HEK293T (cell line): ENCODE results near the gene CLCNKB.
"Not testable (repeated sequence)": the region's sequence is repeated elsewhere in the genome, so short reads cannot be mapped to it uniquely, and the experiment has no call there.

Experiments
- CTCF ChIA-PET: fragments of 350-600 bp; formaldehyde crosslinking; extraction: SDS; loops from one replicate; lab custom pipeline; 2021; ENCODE audit warnings: antibody characterized with exemption, inconsistent platforms; lab: Yijun Ruan, JAX
- POLR2A ChIA-PET: fragments of 350-600 bp; formaldehyde crosslinking; extraction: SDS; loops from one replicate; lab custom pipeline; 2020; ENCODE audit warnings: antibody characterized with exemption, inconsistent platforms; lab: Yijun Ruan, JAX
- DNase-seq: peaks from one replicate; pipeline ENCODE4 v3.0.0; 2012; ENCODE audit warnings: mixed read lengths; ENCODE audit errors: extremely low spot score
- ARNT ChIP-seq: fragments of 450-650 bp; IDR thresholded peaks from 2 replicates; pipeline ENCODE4 v1.6.1; 2017; ENCODE audit warnings: mild to moderate bottlenecking
- BHLHE40 ChIP-seq: fragments of 450-650 bp; IDR thresholded peaks from 2 replicates; pipeline ENCODE4 v1.6.1; 2016; ENCODE audit warnings: mild to moderate bottlenecking, moderate library complexity, borderline replicate concordance
- CTBP1 ChIP-seq: fragments of 450-650 bp; IDR thresholded peaks from 2 replicates; pipeline ENCODE4 v1.6.1; 2016; ENCODE audit warnings: borderline replicate concordance
- ELF4 ChIP-seq: fragments of 450-650 bp; IDR thresholded peaks from 2 replicates; pipeline ENCODE4 v1.6.1; 2017; ENCODE audit warnings: antibody characterized with exemption
- FOXA1 ChIP-seq: fragments of 450-650 bp; IDR thresholded peaks from 2 replicates; pipeline ENCODE4 v1.6.1; 2016; ENCODE audit warnings: mild to moderate bottlenecking
- FOXK2 ChIP-seq: fragments of 450-650 bp; IDR thresholded peaks from 2 replicates; pipeline ENCODE4 v1.6.1; 2016; ENCODE audit warnings: mild to moderate bottlenecking
- FOXM1 ChIP-seq: fragments of 450-650 bp; IDR thresholded peaks from 2 replicates; pipeline ENCODE4 v1.6.1; 2017; ENCODE audit warnings: mild to moderate bottlenecking, borderline replicate concordance
- HDGF ChIP-seq: fragments of 450-650 bp; IDR thresholded peaks from 2 replicates; pipeline ENCODE4 v1.6.1; 2017; ENCODE audit warnings: antibody characterized with exemption, borderline replicate concordance
- L3MBTL2 ChIP-seq: fragments of 450-650 bp; conservative IDR thresholded peaks from 2 replicates; pipeline ENCODE4 v1.6.1; 2016; ENCODE audit warnings: mild to moderate bottlenecking
- LEF1 ChIP-seq: fragments of 450-650 bp; IDR thresholded peaks from 2 replicates; pipeline ENCODE4 v1.6.1; 2017; ENCODE audit warnings: mild to moderate bottlenecking, borderline replicate concordance
- NFRKB ChIP-seq: fragments of 450-650 bp; IDR thresholded peaks from 2 replicates; pipeline ENCODE4 v1.6.1; 2016; ENCODE audit warnings: mild to moderate bottlenecking, moderate library complexity
- SP1 ChIP-seq: fragments of 450-650 bp; IDR thresholded peaks from 2 replicates; pipeline ENCODE4 v1.6.1; 2017
- SUZ12 ChIP-seq: fragments of 450-650 bp; IDR thresholded peaks from 2 replicates; pipeline ENCODE4 v1.6.1; 2016; ENCODE audit warnings: mild to moderate bottlenecking
- TARDBP ChIP-seq: fragments of 450-650 bp; IDR thresholded peaks from 2 replicates; pipeline ENCODE4 v1.6.1; 2016
- ZNF384 ChIP-seq: fragments of 450-650 bp; IDR thresholded peaks from 2 replicates; pipeline ENCODE4 v1.6.1; 2016
- TF ChIP-seq, protein P1 (sequence below): fragments of 450-650 bp; IDR thresholded peaks from 2 replicates; pipeline ENCODE4 v1.6.1; 2016

The CLCNKB gene

DNA sequence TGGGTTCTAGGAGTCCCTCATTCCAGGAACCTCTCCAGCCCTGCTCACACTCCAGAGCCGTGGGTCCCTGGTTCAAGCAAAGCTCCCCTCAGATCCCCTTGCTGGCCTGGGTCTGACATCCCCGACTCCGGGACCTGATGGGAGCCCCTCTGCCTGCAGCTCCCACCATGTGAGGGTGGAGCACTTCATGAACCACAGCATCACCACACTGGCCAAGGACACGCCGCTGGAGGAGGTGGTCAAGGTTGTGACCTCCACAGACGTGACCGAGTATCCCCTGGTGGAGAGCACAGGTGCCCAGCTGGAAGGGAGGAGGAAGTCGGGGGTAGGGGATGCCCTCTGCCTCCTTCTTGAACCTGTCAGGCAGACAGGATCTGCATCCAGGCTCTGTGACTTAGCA lies 12.0 kb upstream of the CLCNKB start:
- no peak for TF ChIP-seq FOXK2
- no peak for TF ChIP-seq ARNT
- TF ChIP-seq SP1, result no peak
- TF ChIP-seq TARDBP, result no peak
- TF ChIP-seq BHLHE40, result no peak
- no peak for TF ChIP-seq FOXM1
- TF ChIP-seq CTBP1, result no peak
- ChIA-PET CTCF (interaction anchor here (1.0 kb wide), 1 partner anchor 22 kb away, joined by 4 read pairs; no protein-coding TSS in a partner anchor), POLR2A (no interaction called here)
- DNase-seq, result no peak

DNA sequence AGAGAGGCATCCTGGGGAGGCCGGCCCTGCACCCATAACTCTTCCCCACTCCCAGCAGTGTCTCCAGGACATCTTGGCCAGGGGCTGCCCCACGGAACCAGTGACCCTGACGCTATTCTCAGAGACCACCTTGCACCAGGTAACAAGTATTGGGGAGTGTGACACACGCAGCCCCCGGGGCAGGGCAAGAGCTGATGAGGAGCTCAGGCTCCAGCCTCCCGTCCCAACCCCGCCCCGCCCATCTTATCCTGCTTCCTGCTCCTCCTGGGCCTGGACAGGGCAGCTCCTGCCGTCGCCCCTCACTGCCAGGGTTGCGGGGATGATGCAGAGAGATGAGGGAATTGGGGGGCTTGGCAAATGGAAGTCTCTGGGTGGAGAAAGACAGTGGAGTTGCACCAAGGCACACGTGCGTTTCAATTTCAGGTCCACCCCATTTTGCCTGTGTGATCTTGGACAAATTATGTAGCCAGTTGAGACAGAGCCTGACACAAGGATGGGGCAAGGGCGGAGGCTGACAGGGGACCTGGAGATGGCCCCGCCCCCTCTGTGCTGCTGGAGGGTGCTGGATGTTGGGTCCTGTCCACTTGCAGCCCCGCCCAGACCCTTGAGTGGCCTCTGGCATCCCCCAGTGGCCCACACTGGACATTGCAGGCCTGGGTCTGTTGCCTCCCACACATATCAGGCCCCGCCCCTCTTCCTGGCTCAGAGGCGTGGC lies 11.0 kb upstream of the CLCNKB start:
- peak; percentile 92 for DNase-seq
- TF ChIP-seq FOXA1 (no peak), ZNF384 (no peak), SP1 (no peak), FOXM1 (no peak), ARNT (no peak), TARDBP (no peak)
- TF ChIP-seq, protein P1, sequence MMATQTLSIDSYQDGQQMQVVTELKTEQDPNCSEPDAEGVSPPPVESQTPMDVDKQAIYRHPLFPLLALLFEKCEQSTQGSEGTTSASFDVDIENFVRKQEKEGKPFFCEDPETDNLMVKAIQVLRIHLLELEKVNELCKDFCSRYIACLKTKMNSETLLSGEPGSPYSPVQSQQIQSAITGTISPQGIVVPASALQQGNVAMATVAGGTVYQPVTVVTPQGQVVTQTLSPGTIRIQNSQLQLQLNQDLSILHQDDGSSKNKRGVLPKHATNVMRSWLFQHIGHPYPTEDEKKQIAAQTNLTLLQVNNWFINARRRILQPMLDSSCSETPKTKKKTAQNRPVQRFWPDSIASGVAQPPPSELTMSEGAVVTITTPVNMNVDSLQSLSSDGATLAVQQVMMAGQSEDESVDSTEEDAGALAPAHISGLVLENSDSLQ, result peak; percentile 41; the same call in 1 of the 2 replicates
- CTCF ChIA-PET, result interaction anchor here (0.7 to 1.2 kb wide), 3 partner anchors 13 to 207 kb away, joined by 3 to 4 read pairs (median 3); no protein-coding TSS in a partner anchor
- POLR2A ChIA-PET, result no interaction called here

DNA sequence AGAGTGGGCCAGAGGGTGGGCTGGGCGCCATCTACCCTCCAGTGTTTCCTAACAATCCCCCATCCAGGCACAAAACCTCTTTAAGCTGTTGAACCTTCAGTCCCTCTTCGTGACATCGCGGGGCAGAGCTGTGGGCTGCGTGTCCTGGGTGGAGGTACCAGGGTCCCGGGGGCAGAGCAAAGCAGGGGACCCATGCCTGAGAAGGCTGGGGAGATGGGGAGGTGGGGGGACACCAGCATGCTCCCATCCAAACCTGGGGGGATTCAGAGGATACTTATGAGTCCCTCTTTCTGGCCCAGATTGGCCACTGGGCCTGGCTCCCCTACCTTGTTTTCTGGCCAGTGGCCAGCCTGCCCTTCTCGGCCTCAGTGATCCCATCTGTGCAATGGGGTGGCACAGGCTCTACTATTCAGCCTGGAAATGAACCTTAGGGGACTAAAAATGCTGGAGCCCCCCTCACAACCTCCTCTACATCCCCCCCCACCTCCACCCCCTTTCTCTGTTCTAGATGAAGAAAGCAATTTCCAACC lies 10.4 kb upstream of the CLCNKB start:
- POLR2A ChIA-PET, DNase-seq: not testable (repeated sequence)
- CTCF ChIA-PET, result interaction anchor here (1.2 kb wide), 1 partner anchor 12 kb away, joined by 3 read pairs; no protein-coding TSS in a partner anchor

DNA sequence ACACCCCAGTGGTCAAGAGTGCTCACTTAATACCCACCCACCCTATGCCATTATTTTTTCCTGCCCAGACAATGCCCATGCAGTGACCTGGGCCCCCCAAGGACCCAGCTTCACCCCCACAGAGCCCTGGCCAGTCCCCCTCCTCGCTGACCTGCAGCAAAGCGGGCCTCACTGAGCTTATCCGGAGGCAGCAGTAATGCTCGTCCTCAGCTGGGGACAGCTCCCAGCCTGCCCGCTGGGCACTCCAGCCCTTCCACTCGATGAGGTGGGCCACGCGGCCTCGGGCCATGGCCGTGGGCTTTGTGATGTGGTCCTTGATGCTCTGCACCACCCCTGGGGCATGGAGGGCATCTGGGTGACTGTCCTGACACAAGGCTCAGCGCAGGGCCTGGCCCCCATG lies 7.1 kb upstream of the CLCNKB start:
- POLR2A ChIA-PET, DNase-seq, CTCF ChIA-PET: not testable (repeated sequence)

DNA sequence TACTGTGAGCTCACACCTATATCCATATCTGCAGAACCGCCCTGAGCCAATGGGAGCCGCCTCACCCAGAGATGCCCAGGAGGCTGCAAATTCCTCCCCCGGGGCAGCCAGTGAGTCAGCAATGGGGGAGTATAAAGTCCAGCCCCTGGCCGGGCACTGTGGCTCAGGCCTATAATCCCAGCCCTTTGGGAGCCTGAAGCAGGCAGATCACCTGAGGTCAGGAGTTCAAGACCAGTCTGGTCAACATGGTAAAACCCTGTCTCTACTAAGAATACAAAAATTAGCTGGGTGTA lies 5.0 kb upstream of the CLCNKB start:
- DNase-seq, result no peak

DNA sequence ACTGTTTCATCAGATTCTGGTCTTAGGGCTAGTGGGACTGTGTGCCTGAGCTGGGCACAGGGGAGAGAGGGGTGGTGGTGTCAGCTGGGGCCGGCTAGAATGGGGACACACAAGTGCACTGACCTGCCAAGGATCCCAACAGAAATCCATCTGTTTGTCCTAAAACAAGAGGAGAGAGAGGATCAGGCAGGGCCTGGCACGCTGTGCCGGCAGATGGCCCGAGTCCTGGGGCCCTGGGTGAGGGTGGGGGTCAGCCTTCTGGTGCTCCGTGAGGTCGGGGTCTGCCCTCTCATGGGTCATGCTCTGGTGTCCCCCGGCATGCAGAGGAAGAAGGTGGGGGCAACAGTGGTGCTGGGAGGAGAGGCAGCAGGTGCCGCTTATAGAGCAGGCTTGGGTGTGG lies 3.7 kb upstream of the CLCNKB start:
- POLR2A ChIA-PET, DNase-seq, CTCF ChIA-PET: not testable (repeated sequence)

More for the DNA sequence above, 5.0 kb upstream of the CLCNKB start:
- ChIA-PET POLR2A (no interaction called here), CTCF (interaction anchor here (1.1 kb wide), 1 partner anchor 19 kb away, joined by 4 read pairs; no protein-coding TSS in a partner anchor)
- TF ChIP-seq, protein P1, result no peak
- TF ChIP-seq SUZ12 (no peak), LEF1 (no peak), CTBP1 (no peak)

DNA sequence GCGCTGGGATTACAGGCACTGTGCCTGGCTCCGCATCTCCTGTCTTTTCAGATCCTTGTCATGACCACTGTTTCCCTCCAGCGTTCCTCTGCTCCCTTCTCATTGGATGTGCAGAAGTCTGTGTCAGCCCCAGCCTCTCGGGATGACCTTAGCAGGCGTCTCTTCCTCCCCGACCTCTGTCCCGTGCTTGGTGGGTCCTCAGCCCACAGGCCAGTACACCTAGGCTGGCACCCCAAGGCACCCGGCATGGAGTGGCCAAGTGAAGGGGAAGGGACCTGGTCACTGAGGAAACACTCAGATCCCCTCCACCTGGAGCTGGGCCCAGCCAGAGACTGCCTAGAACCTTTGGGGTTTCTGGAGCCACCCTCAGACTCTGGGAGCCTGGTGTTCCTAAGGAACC lies 2.4 kb upstream of the CLCNKB start:
- TF ChIP-seq SP1 (no peak), CTBP1 (no peak), NFRKB (no peak), FOXK2 (no peak), BHLHE40 (no peak), LEF1 (no peak), FOXA1 (no peak), ARNT (no peak), ZNF384 (no peak), FOXM1 (no peak), SUZ12 (no peak), ELF4 (no peak), TARDBP (no peak), L3MBTL2 (no peak), HDGF (no peak)
- TF ChIP-seq, protein P1, result no peak
- DNase-seq, result no peak
- CTCF ChIA-PET, result no interaction called here
- POLR2A ChIA-PET, result no interaction called here

DNA sequence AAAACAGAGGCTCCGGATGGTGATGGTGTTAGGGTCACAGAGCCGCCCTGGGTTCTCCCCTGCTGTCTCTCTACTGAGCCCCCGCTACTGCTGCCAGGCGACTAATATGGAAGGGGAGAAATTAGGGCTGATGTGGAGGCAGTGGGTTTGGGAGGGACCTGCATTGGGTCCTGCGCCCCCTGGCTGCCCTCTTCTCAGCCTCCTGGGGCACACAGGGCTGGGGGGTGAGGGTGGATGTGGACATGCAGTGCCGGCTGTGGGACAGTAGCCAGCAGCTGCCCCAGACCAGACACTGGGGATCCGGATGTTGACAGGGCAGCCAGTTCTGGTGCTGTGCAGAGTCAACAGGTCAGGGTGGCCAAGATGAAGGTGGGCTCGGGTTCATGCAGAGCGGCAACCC lies 1.5 kb upstream of the CLCNKB start:
- ChIA-PET POLR2A (no interaction called here), CTCF (no interaction called here)
- no peak for DNase-seq
- TF ChIP-seq LEF1, result no peak
- no peak for TF ChIP-seq SUZ12
- no peak for TF ChIP-seq SP1
- TF ChIP-seq FOXM1, result no peak
- no peak for TF ChIP-seq CTBP1
- TF ChIP-seq ELF4, result no peak
- no peak for TF ChIP-seq FOXA1
- TF ChIP-seq FOXK2, result no peak
- no peak for TF ChIP-seq TARDBP
- TF ChIP-seq, protein P1, result no peak
- no peak for TF ChIP-seq HDGF
- no peak for TF ChIP-seq L3MBTL2
- TF ChIP-seq ARNT, result no peak
- no peak for TF ChIP-seq ZNF384
- TF ChIP-seq BHLHE40, result no peak
- TF ChIP-seq NFRKB, result no peak

DNA sequence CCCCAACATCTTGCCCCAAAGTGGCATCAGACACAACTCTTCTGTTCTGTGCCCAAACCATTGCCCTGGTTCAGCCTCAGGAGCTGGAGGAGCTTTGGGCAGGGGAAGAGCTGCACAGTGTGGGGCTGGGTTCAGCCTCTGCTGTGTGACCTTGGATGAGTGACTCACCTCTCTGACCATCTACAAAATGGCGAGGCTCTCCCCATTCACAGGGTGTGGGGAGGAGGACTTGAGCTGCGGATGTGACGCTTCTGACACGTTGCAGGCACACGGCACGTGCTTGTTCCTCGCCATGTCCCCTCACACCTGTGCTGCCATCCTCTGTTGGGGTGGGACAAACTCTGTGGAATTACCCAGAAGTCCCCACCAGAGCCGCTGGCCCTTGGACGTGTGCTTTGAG lies 928 bp upstream of the CLCNKB start:
- POLR2A ChIA-PET, DNase-seq, CTCF ChIA-PET: not testable (repeated sequence)
